GM21576 (cell line): Measurements from ENCODE around the gene MYO7A.

ENCODE experiments used
- ATAC-seq: cut with Tn5 transposase; IDR thresholded peaks from one replicate; pipeline ENCODE4 v1.9.1; 2021; ENCODE audit warnings: mild to moderate bottlenecking, moderate library complexity; ENCODE audit not compliant: unreplicated experiment

Gene MYO7A

GRCh38 chr11:77127920-77128691 is at the start of gene MYO7A:
MYO7A (plus strand) TSS chr11:77128246; CDS start chr11:77130635, 2,389 bp downstream.
- no peak for ATAC-seq

- no peak for ATAC-seq
Observed at GRCh38 chr11:77079666-77080065, 48.4 kb upstream of the MYO7A start.

GRCh38 chr11:77080643-77081210 is 47.3 kb upstream of the MYO7A start:
- no peak for ATAC-seq

DNA sequence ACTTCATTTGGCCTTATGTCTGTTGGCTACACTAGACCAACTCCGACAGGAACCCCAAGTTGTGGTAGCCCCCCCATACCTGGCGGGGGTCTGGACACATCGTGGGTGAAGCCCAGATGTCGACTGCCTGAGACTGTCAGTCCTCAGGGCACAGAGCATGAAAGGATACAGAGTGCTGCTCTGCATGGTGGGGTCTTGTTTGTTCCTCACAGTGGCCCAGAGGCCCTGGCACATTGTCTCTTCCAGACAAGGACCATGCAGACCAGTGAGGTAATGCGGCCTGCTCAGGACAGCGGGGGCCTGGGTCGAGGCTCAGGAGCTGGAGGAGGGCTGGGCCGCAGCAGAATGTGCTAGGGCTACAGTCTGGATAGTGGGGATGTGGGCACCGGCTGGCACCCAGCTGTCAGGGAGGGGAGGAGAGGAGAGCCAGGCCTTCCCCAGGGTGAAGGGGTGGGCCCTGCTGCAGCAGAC is 46.6 kb upstream of the MYO7A start:
- no peak for ATAC-seq

DNA sequence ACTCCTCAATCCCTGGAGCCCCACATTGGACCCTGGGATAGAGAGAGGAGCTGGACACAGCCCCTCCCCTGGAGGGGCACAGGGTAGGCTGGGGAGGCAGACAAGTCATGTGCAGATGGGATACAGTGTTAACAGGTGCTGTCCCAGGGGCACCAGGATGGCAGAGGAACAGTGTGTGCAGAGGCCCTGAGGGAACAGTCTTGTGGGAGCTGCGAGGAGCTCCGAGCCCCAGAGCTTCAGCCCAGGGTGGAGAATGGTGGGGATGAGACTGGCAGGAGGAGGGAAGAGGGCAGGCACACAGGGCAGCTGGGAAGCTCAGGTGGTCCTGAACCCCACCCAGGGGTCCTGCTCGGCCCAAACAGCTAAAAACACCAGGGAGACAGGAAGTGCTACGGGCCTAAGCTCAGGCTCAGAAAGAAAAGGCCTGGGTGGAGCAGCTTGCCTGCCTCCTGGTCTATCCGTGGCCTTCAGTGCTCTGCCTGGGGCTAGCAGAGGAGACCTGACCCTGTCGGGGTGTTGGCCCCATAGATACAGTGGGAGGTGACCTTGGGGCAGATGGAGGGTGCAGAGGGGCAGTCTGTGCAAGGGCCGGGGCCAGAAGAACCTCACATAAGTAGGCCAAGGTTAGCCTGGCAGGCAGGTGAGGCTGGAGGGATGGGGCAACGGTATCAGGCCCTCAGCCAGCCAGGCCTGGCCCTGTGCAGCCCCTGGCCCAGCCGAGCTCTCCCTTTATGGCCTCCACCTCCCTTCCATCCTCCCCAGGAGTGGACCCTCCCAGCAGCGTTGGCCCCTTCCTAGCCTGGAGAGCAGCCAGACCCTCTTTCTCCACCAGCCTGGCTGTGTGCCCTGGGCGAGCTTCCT is 45.8 kb upstream of the MYO7A start:
- ATAC-seq: no peak

GRCh38 chr11:77082838-77083565 is 45.0 kb upstream of the MYO7A start:
- ATAC-seq: no peak

- no peak for ATAC-seq
Observed at GRCh38 chr11:77083566-77084245, 44.3 kb upstream of the MYO7A start.

- ATAC-seq: no peak
Observed at GRCh38 chr11:77084581-77085191, 43.4 kb upstream of the MYO7A start.

- no peak for ATAC-seq
Observed at GRCh38 chr11:77085652-77086051, 42.4 kb upstream of the MYO7A start.

GRCh38 chr11:77086521-77087472 is 41.2 kb upstream of the MYO7A start:
- ATAC-seq: no peak

DNA sequence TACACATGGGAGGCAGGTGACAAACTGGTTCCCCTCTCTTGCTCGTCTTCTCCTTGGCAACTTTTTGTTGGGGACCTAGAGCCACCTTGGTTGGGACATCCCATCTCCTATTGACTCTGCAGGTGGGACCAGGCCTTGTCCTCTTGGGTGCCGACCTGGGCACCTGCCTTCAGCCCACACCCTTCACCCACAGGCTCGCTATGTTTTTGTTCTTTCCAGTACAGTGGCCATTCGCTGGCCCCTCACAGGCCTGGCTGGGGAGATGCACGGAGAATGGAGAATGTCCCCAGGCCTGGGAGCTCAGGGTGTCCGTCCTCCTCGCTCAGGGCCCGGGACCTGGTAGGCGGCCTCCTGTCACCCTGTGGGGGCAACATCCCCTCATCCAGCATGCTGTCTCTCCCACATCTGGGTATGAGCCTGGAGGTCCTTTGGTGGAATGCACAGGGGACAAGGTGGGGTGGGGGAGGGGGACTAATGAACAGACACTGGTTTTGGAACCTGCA is 40.3 kb upstream of the MYO7A start:
- no peak for ATAC-seq

GRCh38 chr11:77088236-77089003 is 39.6 kb upstream of the MYO7A start:
- no peak for ATAC-seq

DNA sequence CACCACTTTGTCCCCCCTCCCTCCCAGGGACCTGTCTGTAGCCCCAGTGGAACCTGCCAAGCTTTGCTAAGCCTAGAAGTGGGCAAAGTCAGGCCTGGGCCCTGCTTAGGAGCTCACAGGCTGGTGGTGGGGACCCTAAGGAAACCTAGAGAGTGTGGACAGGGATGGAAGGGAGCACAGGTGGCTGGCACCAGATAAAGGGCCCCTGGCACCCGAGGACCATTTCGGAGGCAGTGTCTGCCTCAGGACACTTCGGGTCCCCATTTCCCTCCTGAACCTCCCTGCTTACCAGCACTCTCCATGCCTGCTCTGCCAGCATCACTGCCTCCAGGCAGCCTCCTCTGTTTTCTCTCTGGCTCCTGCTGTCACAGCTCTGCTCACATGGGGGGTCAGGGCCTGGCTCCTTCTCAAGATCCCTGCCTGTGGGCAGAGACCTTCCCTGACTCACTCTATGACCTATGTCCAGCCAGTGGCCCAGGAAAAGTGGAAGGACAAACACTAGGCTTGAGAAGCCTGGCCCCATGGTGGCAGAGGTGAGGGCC is 39.0 kb upstream of the MYO7A start:
- ATAC-seq: no peak

- no peak for ATAC-seq
Observed at GRCh38 chr11:77090046-77090372, 38.0 kb upstream of the MYO7A start.

DNA sequence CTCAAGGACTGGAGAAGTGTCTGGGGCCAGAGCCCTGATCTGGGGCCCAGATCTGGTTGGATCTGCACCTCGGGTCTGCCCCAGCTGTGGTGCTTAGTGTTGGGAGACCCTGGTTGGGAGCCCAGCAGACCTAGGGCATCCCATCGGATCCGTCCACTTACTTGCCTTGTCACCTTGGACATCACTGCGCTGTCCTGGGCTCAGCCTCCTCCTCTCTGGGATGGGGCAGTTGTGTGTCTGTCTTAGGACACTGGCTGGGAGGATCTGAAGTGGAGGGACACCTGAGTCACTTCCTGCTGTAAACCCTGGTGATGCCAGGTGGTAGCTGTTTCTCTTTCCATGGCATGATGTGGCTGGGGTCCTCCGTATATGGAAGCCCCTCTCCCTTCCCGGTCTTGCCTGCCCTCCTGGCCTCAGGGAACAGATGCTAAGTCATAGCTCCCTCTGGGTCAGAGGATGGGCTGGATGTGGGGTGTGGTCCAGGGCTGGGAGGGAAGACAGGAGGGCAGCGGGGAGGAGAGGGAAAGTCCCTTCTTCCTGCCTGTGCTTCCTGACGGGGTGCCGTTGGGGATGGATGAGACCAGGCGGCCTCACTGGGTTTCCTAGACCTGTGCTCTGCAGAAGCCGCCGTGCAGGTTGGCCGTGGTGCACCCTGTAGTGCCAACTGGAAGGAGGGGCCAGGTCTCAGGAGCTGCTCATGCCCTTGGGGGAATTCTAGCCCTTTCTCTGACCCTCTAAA is 37.5 kb upstream of the MYO7A start:
- ATAC-seq: no peak

DNA sequence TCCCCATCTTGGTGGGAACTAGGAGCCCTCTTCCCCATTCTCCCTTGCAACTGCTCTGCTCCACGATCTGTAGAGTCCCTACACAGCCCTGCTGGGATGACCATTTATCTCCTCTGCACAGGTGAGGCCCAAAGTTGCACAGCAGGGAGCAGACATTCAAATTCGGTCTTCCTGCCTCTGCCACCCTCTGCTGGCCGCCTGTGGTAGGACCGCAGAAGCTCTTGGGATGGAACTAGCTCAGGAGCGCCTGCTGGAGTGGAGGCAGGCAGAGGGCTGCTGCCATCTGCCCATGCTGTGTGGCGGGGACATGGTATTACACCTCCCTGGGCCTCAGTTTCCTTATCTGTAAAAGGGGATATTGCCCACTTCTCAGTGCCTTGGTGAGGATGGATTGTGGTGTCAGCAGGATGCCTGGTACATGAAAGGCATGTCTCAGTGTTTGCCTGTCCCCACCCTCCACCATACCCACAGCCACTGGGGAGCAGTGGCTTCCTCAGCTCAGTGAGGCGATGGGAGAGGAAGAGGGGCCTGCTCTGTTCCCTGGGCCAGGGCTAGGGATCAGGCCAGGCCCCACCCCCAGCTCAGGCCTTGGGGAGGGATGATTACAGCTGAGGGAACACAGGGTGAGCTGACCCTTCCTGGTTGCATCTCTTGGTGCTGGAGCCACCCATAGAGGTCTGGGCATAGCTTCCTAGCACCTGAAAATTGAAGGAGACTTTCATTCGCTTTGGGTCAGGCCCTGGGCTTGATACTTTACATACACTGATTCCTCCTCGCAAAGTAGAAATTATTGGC is 36.7 kb upstream of the MYO7A start:
- ATAC-seq: peak; percentile 82
